Coronary artery (tissue), 2 donors: ENCODE measurements around the gene HSPA12B.

Experiments used
- DNase-seq: peaks from one replicate; pipeline ENCODE4 v3.0.0-alpha.2; 2017; ENCODE audit warnings: low spot score
- H3K27ac ChIP-seq, 2 donors: fragments of 200-600 bp; sonication (generic); one replicate each; pipeline ENCODE4 v1.5.1; 2016 to 2019
- H3K4me3 ChIP-seq: fragments of 200-600 bp; sonication (generic); 2 replicates; pipeline ENCODE4 v1.5.1; 2016; ENCODE audit warnings: mild to moderate bottlenecking, moderate library complexity
- CTCF ChIP-seq: fragments of 200-600 bp; sonication (generic); IDR thresholded peaks from one replicate; pipeline ENCODE4 v1.5.1; 2019; ENCODE audit warnings: antibody characterized with exemption

The HSPA12B gene

GRCh38 chr20:3766422-3767109 is 34.1 kb downstream of the HSPA12B start:
- Histone ChIP-seq H3K4me3 (peak overlapping the region; percentile 85), H3K27ac (peak overlapping the region in 1 of 2 donors; percentile 96)
- no peak for DNase-seq
- no peak for TF ChIP-seq CTCF

GRCh38 chr20:3767110-3767426 is 34.6 kb downstream of the HSPA12B start:
- peak overlapping the region; percentile 34 to 96 for H3K27ac ChIP-seq
- peak overlapping the region; percentile 85 for H3K4me3 ChIP-seq
- TF ChIP-seq CTCF, result no peak
- DNase-seq, result no peak

- peak within 1 kb of the TSS; percentile 85 for H3K4me3 ChIP-seq
- peak within 1 kb of the TSS; percentile 80 to 96 for H3K27ac ChIP-seq
- DNase-seq, result peak; percentile 99
- TF ChIP-seq CTCF, result no peak
Measured at GRCh38 chr20:3767427-3768341, 35.2 kb downstream of the HSPA12B start, which contains the start of gene ADISSP. ADISSP (minus strand) TSS chr20:3767753; CDS start chr20:3760100, 7,653 bp downstream.

- TF ChIP-seq CTCF, result no peak
- Histone ChIP-seq H3K27ac (peak overlapping the region; percentile 80 to 96), H3K4me3 (peak overlapping the region; percentile 85)
- no peak for DNase-seq
Measured at GRCh38 chr20:3768342-3769130, 36.1 kb downstream of the HSPA12B start.

GRCh38 chr20:3771552-3772058 is 39.1 kb downstream of the HSPA12B start:
- no peak for TF ChIP-seq CTCF
- no peak for DNase-seq
- no peak overlapping the region for H3K4me3 ChIP-seq
- H3K27ac ChIP-seq, result no peak overlapping the region

- Histone ChIP-seq H3K27ac (no peak overlapping the region), H3K4me3 (no peak overlapping the region)
- TF ChIP-seq CTCF, result no peak
- no peak for DNase-seq
Measured at GRCh38 chr20:3775457-3776108, 43.1 kb downstream of the HSPA12B start.
